Measurements from ENCODE around the gene OR13H1.
"Not testable (repeated sequence)": the region's sequence is repeated elsewhere in the genome, so short reads cannot be mapped to it uniquely, and the experiment has no call there.

OR13H1 gene
- long read RNA-seq = 0 reads

GRCh38 chrX:131543774-131544173 is at the start of gene OR13H1:
Gene OR13H1 (plus strand): TSS chrX:131544074. CDS start chrX:131544074, 0 bp downstream.
- TF ChIP-seq GABPA (IDR thresholded peaks at IDR 0.05; ENCODE audit: low read depth) (no peak), REST (IDR thresholded peaks at IDR 0.05; ENCODE audit: insufficient replicate concordance, low read depth) (no peak), POLR2AphosphoS5 (IDR thresholded peaks at IDR 0.05; ENCODE audit: low read depth) (no peak)
- Histone ChIP-seq H3K4me3 (replicated peaks; ENCODE audit: insufficient read depth, low read length) (no peak within 1 kb of the TSS), H3K27ac (replicated peaks) (no peak within 1 kb of the TSS), H3K27me3 (ENCODE audit: insufficient read depth, poor library complexity, severe bottlenecking) (no peaks in the 10 kb centered on the region)
- DNase-seq (ENCODE audit: low read depth in 1 of 2, low spot score in 1 of 2) = no peak

- not testable (repeated sequence) for H3K27me3 ChIP-seq (ENCODE audit: insufficient read depth, poor library complexity, severe bottlenecking); DNase-seq (ENCODE audit: low read depth in 1 of 2, low spot score in 1 of 2); H3K4me3 ChIP-seq (replicated peaks; ENCODE audit: insufficient read depth, low read length); H3K27ac ChIP-seq (replicated peaks)
Observed at GRCh38 chrX:131501556-131501955, 42.3 kb upstream of the OR13H1 start.

- no peak overlapping the region for H3K27ac ChIP-seq (replicated peaks)
- H3K27me3 ChIP-seq (ENCODE audit: insufficient read depth, poor library complexity, severe bottlenecking) = no peaks in the 10 kb centered on the region
- DNase-seq (ENCODE audit: low read depth in 1 of 2, low spot score in 1 of 2) = no peak
- TF ChIP-seq POLR2AphosphoS5 (IDR thresholded peaks at IDR 0.05; ENCODE audit: low read depth) = no peak
- no peak for TF ChIP-seq REST (IDR thresholded peaks at IDR 0.05; ENCODE audit: insufficient replicate concordance, low read depth)
- no peak for TF ChIP-seq CTCF (IDR thresholded peaks at IDR 0.05; ENCODE audit: insufficient read depth, low read length)
- no peak for TF ChIP-seq GABPA (IDR thresholded peaks at IDR 0.05; ENCODE audit: low read depth)
- no peak for TF ChIP-seq SPI1 (IDR thresholded peaks at IDR 0.05; ENCODE audit: borderline replicate concordance, low read depth)
- no peak overlapping the region for H3K4me3 ChIP-seq (replicated peaks; ENCODE audit: insufficient read depth, low read length)
Observed at GRCh38 chrX:131513159-131513914, 30.5 kb upstream of the OR13H1 start.

GRCh38 chrX:131521824-131522223 is 22.1 kb upstream of the OR13H1 start:
- no peak for DNase-seq (ENCODE audit: low read depth in 1 of 2, low spot score in 1 of 2)
- TF ChIP-seq POLR2AphosphoS5 (IDR thresholded peaks at IDR 0.05; ENCODE audit: low read depth) (no peak), GABPA (IDR thresholded peaks at IDR 0.05; ENCODE audit: low read depth) (no peak), CTCF (IDR thresholded peaks at IDR 0.05; ENCODE audit: insufficient read depth, low read length) (no peak), SPI1 (IDR thresholded peaks at IDR 0.05; ENCODE audit: borderline replicate concordance, low read depth) (no peak), REST (IDR thresholded peaks at IDR 0.05; ENCODE audit: insufficient replicate concordance, low read depth) (no peak)
- Histone ChIP-seq H3K27ac (replicated peaks) (no peak overlapping the region), H3K27me3 (ENCODE audit: insufficient read depth, poor library complexity, severe bottlenecking) (no peaks in the 10 kb centered on the region), H3K4me3 (replicated peaks; ENCODE audit: insufficient read depth, low read length) (no peak overlapping the region)
